OCI-LY1 (cell line): ENCODE data around the gene CACNA2D4.

Source experiments
- EZH2 ChIP-seq: fragments of 200-600 bp; sonication (generic), shearing (Covaris generic); IDR thresholded peaks from 2 replicates; pipeline ENCODE4 v1.8.0; 2017; ENCODE audit warnings: borderline replicate concordance, mixed run types, mild to moderate bottlenecking, antibody characterized with exemption, low read length, moderate library complexity, mixed read lengths
- TF ChIP-seq, protein P1 (sequence below): fragments of 200-600 bp; sonication (generic), shearing (Covaris generic); IDR thresholded peaks from 2 replicates; pipeline ENCODE4 v1.5.1; 2017; ENCODE audit warnings: mild to moderate bottlenecking, antibody characterized with exemption, low read length, moderate library complexity, mixed read lengths

- TF ChIP-seq, protein P1, sequence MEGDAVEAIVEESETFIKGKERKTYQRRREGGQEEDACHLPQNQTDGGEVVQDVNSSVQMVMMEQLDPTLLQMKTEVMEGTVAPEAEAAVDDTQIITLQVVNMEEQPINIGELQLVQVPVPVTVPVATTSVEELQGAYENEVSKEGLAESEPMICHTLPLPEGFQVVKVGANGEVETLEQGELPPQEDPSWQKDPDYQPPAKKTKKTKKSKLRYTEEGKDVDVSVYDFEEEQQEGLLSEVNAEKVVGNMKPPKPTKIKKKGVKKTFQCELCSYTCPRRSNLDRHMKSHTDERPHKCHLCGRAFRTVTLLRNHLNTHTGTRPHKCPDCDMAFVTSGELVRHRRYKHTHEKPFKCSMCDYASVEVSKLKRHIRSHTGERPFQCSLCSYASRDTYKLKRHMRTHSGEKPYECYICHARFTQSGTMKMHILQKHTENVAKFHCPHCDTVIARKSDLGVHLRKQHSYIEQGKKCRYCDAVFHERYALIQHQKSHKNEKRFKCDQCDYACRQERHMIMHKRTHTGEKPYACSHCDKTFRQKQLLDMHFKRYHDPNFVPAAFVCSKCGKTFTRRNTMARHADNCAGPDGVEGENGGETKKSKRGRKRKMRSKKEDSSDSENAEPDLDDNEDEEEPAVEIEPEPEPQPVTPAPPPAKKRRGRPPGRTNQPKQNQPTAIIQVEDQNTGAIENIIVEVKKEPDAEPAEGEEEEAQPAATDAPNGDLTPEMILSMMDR: no peak
- TF ChIP-seq EZH2: no peak
Observed at GRCh38 chr12:1820896-1821291, 97.6 kb downstream of the CACNA2D4 start.
